Brain microvascular endothelial cell (primary cell): ENCODE results near the gene SCAANT1.

Experiments used
- DNase-seq: peaks from one replicate; pipeline ENCODE4 v3.0.0-alpha.2; 2020
- H3K27ac ChIP-seq: fragments of 250-450 bp; sonication (Bioruptor Pico); 2 replicates; pipeline ENCODE4 v1.5.1; 2020; ENCODE audit warnings: mild to moderate bottlenecking, moderate library complexity
- H3K27me3 ChIP-seq: fragments of 250-450 bp; sonication (Bioruptor Pico); replicated peaks from 2 replicates; pipeline ENCODE4 v1.5.1; 2020; ENCODE audit warnings: mild to moderate bottlenecking
- H3K36me3 ChIP-seq: fragments of 250-450 bp; sonication (Bioruptor Pico); replicated peaks from 2 replicates; pipeline ENCODE4 v1.5.1; 2020; ENCODE audit warnings: mild to moderate bottlenecking
- H3K4me3 ChIP-seq: 2 replicates; pipeline ENCODE4 v1.5.1; 2011; ENCODE audit warnings: low read depth, mild to moderate bottlenecking, control low read depth, low read length, moderate library complexity
- CTCF ChIP-seq: IDR thresholded peaks from 2 replicates; pipeline ENCODE4 v1.5.1; 2011; ENCODE audit warnings: low read depth, mild to moderate bottlenecking, moderate library complexity, low read length, control low read depth, inconsistent platforms; ENCODE audit errors: missing control alignments
- in situ Hi-C: cut with HindIII; loops from 2 replicates; pipeline ENCODE4 v1.10.0; 2017; ENCODE audit warnings: low sequenced_read_pairs, low pct_ligation_motif_present

The SCAANT1 gene

DNA sequence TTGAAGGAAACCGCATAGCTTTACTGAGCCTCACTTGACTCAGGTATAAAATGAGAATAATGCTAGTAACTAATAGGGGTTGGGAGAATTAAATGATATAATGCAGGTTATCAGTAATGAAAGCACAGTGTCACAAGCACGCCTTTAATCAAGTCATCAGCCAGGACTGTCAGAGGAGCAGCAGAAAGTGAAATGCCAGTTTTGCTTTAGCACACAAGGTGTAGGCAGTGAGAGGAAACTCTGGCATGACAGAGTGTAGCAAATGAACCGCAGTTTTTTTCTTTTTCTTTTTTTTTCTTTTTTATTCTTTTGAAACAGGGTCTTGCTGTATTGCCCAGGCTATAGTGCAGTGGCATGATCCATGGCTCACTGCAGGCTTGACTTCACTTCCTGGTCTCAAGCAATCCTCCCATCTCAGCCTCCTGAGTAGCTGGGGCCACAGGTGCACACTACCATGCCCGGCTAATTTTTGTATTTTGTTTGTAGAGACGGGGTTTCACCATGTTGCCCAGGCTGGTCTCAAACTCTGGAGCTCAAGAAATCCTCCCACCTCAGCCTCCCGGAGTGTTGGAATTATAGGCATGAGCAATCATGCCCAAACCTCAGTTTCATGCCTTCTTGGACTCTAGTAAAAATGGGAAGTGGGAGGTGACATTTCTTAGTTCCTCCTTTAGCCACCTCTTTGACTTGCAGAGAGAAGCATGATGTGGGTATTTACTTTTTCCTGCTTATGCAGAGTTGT is 9.7 kb upstream of the SCAANT1 start:
- H3K36me3 ChIP-seq, result peaks cover 24% of the 10 kb centered on the region
- no peaks in the 10 kb centered on the region for H3K27me3 ChIP-seq
- in situ Hi-C loops, result no loop called here
- no peak overlapping the region for H3K27ac ChIP-seq
- no peak for TF ChIP-seq CTCF
- H3K4me3 ChIP-seq, result no peak overlapping the region
- DNase-seq, result no peak

DNA sequence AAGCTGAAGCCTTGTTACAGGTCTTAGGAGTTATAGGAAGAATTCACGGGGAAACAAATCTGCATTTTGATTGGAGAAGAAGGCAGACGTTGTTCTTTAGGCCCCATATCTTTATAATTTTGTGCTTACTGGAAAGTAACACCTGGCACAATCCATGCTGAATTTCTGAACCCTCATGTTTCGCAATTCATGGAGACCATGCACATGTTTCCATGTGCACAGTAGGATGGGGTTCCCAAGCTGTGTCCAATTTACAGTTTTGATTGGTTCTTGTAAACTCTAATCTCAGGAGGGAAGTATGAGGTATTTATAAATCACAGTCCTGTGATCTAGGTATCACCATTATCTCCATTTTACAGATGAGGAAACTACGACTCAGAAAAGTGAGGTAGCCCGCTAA is 7.8 kb upstream of the SCAANT1 start:
- H3K36me3 ChIP-seq, result peaks cover 12% of the 10 kb centered on the region
- in situ Hi-C loops, result no loop called here
- no peaks in the 10 kb centered on the region for H3K27me3 ChIP-seq

GRCh38 chr3:63918321-63918720 is 6.1 kb upstream of the SCAANT1 start:
- peak; percentile 18 for DNase-seq
- no peak for TF ChIP-seq CTCF
- Histone ChIP-seq H3K27ac (no peak overlapping the region), H3K4me3 (no peak overlapping the region), H3K36me3 (peaks cover 14% of the 10 kb centered on the region), H3K27me3 (no peaks in the 10 kb centered on the region)
- in situ Hi-C loops, result no loop called here

More for the DNA sequence above, 7.8 kb upstream of the SCAANT1 start:
- H3K27ac ChIP-seq, result no peak overlapping the region
- H3K4me3 ChIP-seq, result no peak overlapping the region
- no peak for DNase-seq
- no peak for TF ChIP-seq CTCF

DNA sequence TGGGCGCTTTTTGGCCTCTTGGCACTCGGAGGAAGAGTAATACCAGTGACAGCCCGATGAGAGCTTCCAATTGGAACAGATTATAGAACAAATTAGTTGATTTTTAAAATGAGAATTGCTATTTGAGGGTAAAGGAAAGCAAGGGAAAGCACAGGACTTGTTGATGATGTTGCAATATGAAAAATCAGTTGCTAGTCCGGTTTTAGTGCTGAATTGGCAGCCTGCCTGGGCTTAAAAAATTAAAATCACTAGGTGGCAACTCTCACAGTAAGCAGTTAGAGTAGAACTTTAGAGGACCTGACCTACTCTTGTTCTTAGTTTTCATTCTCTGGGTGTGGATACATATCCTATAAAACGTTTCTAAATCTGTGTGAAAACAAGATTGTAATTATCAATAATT is 2.1 kb upstream of the SCAANT1 start:
- Histone ChIP-seq H3K27me3 (no peaks in the 10 kb centered on the region), H3K36me3 (peaks cover 14% of the 10 kb centered on the region), H3K27ac (no peak overlapping the region), H3K4me3 (no peak overlapping the region)
- no peak for TF ChIP-seq CTCF
- in situ Hi-C loops, result no loop called here
- no peak for DNase-seq

GRCh38 chr3:63912768-63913588 is 795 bp upstream of the SCAANT1 start:
- TF ChIP-seq CTCF, result no peak
- Histone ChIP-seq H3K27ac (peak overlapping the region; percentile 97), H3K4me3 (peak overlapping the region; percentile 73), H3K27me3 (no peaks in the 10 kb centered on the region), H3K36me3 (peaks cover 14% of the 10 kb centered on the region)
- in situ Hi-C loops, result no loop called here
- DNase-seq, result peak; percentile 47
